ENCODE results near the gene CARHSP1.

CARHSP1 gene

GRCh38 chr16:8852534-8852933 is 16.3 kb downstream of the CARHSP1 start:
- H3K27ac ChIP-seq = no peak overlapping the region
- TF ChIP-seq, protein P1, sequence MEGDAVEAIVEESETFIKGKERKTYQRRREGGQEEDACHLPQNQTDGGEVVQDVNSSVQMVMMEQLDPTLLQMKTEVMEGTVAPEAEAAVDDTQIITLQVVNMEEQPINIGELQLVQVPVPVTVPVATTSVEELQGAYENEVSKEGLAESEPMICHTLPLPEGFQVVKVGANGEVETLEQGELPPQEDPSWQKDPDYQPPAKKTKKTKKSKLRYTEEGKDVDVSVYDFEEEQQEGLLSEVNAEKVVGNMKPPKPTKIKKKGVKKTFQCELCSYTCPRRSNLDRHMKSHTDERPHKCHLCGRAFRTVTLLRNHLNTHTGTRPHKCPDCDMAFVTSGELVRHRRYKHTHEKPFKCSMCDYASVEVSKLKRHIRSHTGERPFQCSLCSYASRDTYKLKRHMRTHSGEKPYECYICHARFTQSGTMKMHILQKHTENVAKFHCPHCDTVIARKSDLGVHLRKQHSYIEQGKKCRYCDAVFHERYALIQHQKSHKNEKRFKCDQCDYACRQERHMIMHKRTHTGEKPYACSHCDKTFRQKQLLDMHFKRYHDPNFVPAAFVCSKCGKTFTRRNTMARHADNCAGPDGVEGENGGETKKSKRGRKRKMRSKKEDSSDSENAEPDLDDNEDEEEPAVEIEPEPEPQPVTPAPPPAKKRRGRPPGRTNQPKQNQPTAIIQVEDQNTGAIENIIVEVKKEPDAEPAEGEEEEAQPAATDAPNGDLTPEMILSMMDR (IDR thresholded peaks at IDR 0.05) = no peak
- no peak for TF ChIP-seq ZFX (IDR thresholded peaks at IDR 0.05; ENCODE audit: borderline replicate concordance)

DNA sequence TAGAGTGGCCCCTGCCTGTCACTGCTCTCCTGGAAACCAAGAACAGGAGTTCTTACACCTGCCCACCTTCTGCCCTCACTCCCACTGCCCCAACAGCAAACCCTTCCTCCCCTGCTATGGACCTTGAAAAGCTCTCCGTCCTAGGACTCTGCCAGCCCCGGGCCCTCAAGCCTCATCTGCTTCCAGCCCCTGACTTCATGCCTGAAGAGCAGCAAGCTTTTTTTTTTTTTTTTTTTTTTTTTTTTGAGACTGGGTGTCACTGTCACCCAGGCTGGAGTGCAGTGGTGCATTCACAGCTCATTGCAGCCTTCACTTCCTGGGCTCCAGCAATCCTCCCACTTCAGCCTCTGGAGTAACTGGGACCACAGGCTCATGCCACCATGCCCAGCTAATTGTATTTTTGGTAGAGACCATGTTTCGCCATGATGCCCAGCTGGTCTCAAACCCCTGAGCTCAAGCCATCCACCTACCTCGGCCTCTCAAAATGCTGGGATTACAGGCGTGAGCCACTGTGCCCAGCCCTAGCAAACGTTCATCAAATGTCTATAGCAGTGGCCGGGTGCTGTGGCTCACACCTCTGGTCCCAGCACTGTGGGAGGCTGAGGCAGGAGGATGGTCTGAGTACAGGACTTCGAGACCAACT is 16.9 kb downstream of the CARHSP1 start:
- TF ChIP-seq ZFX (IDR thresholded peaks at IDR 0.05; ENCODE audit: borderline replicate concordance) = no peak
- TF ChIP-seq, protein P1 (IDR thresholded peaks at IDR 0.05) = no peak
- no peak overlapping the region for H3K27ac ChIP-seq

DNA sequence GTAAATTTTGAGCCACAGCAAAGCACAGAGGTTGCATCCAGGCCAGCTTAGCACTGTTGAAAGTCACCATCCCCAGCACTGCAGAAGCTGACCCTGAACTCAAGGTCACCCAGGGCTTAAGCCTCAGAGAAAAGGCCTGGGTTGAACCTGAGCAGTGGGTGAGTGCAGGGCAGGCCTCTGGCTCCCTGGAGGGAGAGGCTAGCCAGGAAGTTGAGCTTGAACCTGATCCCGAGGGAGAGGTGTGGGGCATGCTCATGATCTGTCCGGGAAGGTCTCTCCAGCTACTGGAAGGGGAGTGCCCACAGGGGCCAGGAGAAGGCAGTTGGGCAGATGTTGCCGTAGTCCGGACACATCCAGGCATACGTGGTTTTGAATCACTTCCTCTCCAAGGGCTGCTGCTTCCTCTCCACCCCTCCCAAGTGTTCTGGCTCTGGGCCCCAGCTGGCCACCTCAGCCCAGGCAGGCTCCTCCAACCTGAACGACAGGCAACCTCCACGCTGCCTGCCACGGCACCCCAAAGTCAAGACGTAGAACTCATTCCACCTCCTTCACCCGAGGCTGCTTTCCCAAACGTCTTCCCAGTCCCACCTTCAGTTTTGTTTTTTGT is 18.4 kb downstream of the CARHSP1 start:
- TF ChIP-seq, protein P1 (IDR thresholded peaks at IDR 0.05) = no peak
- TF ChIP-seq ZFX (IDR thresholded peaks at IDR 0.05; ENCODE audit: borderline replicate concordance) = no peak
- no peak overlapping the region for H3K27ac ChIP-seq

DNA sequence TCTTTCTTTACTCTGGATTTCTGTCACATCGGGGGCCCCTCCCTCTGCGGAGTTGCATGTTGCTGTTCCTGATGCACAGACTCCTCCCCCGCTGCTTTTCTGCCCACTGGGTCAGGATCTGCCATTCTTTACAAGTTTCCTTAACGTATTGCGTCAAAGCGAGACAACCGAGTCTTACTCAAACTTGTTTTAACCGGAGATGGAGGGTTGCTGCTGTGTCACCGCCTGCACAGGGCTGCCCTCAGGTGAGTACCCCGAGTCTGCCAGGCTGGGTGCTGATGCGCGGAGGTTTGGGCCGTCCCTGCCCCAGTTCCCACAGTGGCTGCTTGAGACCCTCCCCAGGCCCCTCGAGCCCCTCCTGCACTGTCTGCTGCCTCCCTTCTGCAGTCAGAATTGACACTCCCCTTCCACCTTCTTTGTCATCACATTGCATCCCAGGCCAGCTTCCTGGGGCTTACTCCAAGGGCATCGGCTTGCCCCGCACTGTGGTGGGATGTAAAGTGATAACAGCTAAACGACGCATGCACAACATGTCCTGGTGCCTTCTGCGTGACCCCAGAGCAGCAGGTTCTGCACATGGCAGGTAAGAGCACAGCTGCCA is 19.3 kb downstream of the CARHSP1 start:
- TF ChIP-seq ZFX (IDR thresholded peaks at IDR 0.05; ENCODE audit: borderline replicate concordance) = no peak
- TF ChIP-seq, protein P1 (IDR thresholded peaks at IDR 0.05) = no peak
- no peak overlapping the region for H3K27ac ChIP-seq

GRCh38 chr16:8848939-8849391 is 19.8 kb downstream of the CARHSP1 start:
- H3K27ac ChIP-seq = no peak overlapping the region
- TF ChIP-seq, protein P1 (IDR thresholded peaks at IDR 0.05) = no peak
- no peak for TF ChIP-seq ZFX (IDR thresholded peaks at IDR 0.05; ENCODE audit: borderline replicate concordance)

- TF ChIP-seq, protein P1 (IDR thresholded peaks at IDR 0.05) = no peak
- TF ChIP-seq ZFX (IDR thresholded peaks at IDR 0.05; ENCODE audit: borderline replicate concordance) = no peak
- H3K27ac ChIP-seq = no peak overlapping the region
Observed at GRCh38 chr16:8848231-8848938, 20.4 kb downstream of the CARHSP1 start.
